HG03045 (cell line): Measurements from ENCODE around the gene PROB1.
"Not testable (repeated sequence)": the region's sequence is repeated elsewhere in the genome, so short reads cannot be mapped to it uniquely, and the experiment has no call there.

Experiments
- ATAC-seq: cut with Tn5 transposase; IDR thresholded peaks from one replicate; pipeline ENCODE4 v1.9.1; 2021; ENCODE audit warnings: mild to moderate bottlenecking, moderate library complexity; ENCODE audit not compliant: unreplicated experiment

Gene PROB1

GRCh38 chr5:139379626-139380449 lies 15.1 kb downstream of the PROB1 start:
- ATAC-seq = no peak

- ATAC-seq = no peak
Measured at GRCh38 chr5:139378941-139379361, 16.0 kb downstream of the PROB1 start.

- no peak for ATAC-seq
Measured at GRCh38 chr5:139378101-139378825, 16.6 kb downstream of the PROB1 start.

- no peak for ATAC-seq
Measured at GRCh38 chr5:139377226-139377625, 17.7 kb downstream of the PROB1 start.

- no peak for ATAC-seq
Measured at GRCh38 chr5:139376364-139376763, 18.5 kb downstream of the PROB1 start.

- no peak for ATAC-seq
Measured at GRCh38 chr5:139374909-139375308, 20.0 kb downstream of the PROB1 start.

GRCh38 chr5:139371482-139372435 lies 23.1 kb downstream of the PROB1 start:
- no peak for ATAC-seq

GRCh38 chr5:139369181-139369580 lies 25.7 kb downstream of the PROB1 start:
- ATAC-seq = no peak

GRCh38 chr5:139368613-139369012 lies 26.3 kb downstream of the PROB1 start:
- ATAC-seq = no peak

- ATAC-seq = no peak
Measured at GRCh38 chr5:139364466-139364865, 30.4 kb downstream of the PROB1 start.

- ATAC-seq = no peak
Measured at GRCh38 chr5:139363937-139364336, 31.0 kb downstream of the PROB1 start.

GRCh38 chr5:139361835-139362429 lies 33.0 kb downstream of the PROB1 start:
- ATAC-seq = no peak

- no peak for ATAC-seq
Measured at GRCh38 chr5:139360384-139360783, 34.5 kb downstream of the PROB1 start.

GRCh38 chr5:139358064-139358463 lies 36.8 kb downstream of the PROB1 start:
- ATAC-seq = no peak

GRCh38 chr5:139355900-139356299 lies 39.0 kb downstream of the PROB1 start:
- ATAC-seq = not testable (repeated sequence)

GRCh38 chr5:139354186-139354585 lies 40.7 kb downstream of the PROB1 start:
- no peak for ATAC-seq

- ATAC-seq = not testable (repeated sequence)
Measured at GRCh38 chr5:139347863-139348262, 47.0 kb downstream of the PROB1 start.

GRCh38 chr5:139345442-139345841 lies 49.5 kb downstream of the PROB1 start:
- not testable (repeated sequence) for ATAC-seq

- no peak for ATAC-seq
Measured at GRCh38 chr5:139344177-139344576, 50.7 kb downstream of the PROB1 start.

GRCh38 chr5:139343476-139343875 lies 51.4 kb downstream of the PROB1 start:
- ATAC-seq = no peak

- no peak for ATAC-seq
Measured at GRCh38 chr5:139342423-139342723, 52.5 kb downstream of the PROB1 start.
